Measurements from ENCODE around the gene STING1.

Gene STING1

DNA sequence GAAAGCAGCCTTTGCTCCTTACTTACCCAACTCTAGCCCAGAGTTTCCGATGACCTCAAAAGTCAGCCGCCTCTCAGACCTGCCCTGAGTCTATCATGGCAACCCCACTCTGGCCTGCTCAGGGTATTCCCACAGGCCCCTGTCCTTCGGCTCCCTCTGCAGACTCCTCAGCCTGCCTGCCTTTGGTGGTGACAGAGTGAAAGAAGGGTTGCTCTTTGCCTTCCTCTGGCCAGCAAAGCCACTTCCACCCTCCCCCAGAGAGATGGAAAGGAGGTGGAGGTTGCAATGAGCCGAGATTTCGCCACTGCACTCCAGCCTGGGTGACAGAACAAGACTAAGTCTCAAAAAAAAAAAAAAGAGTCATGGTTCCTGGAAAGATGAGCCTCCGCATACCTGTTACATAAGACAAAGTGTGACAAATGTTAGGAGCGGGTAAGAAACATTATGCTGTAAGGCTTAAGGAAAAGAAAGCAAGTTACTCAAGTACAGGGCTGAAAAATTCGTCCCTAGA lies 14.1 kb downstream of the STING1 start:
- no peak for DNase-seq (ENCODE audit: low read depth in 2 of 3, low spot score in 1 of 3)

DNA sequence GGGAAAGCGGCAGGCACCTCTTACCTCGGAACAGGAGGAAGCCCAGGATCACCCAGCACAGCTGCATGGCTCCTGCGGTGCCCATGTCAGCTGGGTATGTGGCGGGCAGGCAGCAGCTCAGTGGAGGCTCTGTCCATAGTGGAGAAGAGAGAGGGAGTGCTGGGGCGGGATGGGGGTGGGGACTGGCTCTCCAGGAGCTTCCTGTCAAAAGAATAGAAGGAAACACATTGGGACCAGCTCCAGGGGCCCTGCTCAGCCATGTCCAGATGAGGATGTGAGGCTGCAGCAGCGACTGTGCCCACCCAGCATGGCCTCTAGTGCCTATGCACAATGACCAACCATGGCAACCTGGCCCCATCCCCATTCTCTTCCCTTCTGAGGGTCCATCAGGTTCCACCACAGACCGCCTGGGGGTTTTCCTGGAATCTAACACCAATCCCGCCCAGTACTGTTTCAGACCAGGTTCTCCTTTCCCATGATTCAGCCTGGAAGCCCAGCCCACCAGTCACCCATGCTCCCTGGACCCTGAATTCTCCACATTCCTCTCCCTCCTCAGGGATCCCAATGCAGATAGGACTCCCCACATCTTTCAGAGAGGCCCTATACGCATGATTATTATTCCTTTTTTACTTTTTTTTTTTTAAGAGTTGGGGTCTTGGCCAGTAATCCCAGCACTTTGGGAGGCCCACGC lies 19.8 kb downstream of the STING1 start, which contains the start of gene ECSCR:
ECSCR (minus strand) TSS at position 158 of the 691 bp plus-strand sequence; CDS start at position 85, 73 bp downstream.
- no peak for DNase-seq (ENCODE audit: low read depth in 2 of 3, low spot score in 1 of 3)

DNA sequence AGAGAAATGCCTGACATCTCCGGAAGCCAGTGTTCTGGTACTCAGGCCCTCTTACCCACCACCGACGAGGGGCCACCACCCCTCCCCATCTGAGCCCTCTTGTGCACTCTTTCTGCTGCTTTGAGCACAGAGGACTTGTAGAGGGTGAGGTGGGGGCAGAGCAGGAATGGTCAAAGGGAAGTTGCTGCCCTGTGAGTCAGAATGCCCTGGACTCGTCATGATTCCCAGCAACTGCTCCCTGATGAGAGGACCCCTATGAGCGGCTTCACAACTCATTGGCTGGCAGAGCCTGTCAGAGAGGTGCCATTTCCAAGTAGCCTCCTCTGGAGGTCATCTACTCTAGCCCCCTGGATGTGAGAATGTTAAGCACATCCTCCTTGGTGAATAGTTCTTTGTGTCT lies 20.9 kb downstream of the STING1 start:
- DNase-seq (ENCODE audit: low read depth in 2 of 3, low spot score in 1 of 3) = no peak

DNA sequence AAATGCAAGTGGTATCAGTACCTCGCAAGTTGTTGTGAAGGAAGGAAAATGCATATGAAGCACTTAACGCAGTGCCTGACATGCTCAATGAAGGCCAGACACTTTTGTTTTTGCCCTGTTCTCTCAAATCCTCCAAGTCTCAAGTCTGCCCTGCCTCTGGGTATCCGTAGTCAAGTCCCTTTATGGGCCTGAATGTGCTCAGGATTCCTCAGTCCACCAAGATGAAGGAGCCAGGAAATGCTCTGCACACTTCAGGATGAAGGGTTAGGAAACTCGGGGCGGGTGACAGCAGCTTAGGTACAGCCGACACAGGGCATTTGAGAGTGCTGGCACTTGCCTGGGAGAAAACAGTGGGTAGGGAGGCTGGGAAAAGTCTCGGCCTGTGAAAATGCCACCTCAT lies 21.4 kb downstream of the STING1 start:
- DNase-seq (ENCODE audit: low read depth in 2 of 3, low spot score in 1 of 3) = no peak

DNA sequence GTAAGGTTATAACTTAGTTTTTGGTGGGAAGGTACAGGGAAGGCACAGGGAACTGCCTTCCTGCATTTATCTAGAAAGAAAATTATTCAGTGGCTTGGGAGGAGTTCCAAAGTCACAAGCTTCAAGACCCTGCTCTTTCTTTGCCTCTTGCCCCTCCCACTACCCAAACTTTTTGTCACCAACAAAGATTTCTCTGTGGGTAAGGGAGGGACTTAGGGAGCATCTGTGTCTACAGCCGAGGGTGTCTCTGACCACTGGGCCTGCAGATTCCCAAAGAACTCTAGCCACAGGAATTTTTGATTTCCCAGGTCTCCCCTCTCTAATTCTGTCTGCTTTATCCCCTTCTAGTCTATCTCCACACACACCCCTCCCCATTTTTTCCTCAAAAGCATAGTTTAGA lies 22.1 kb downstream of the STING1 start:
- no peak for DNase-seq (ENCODE audit: low read depth in 2 of 3, low spot score in 1 of 3)

DNA sequence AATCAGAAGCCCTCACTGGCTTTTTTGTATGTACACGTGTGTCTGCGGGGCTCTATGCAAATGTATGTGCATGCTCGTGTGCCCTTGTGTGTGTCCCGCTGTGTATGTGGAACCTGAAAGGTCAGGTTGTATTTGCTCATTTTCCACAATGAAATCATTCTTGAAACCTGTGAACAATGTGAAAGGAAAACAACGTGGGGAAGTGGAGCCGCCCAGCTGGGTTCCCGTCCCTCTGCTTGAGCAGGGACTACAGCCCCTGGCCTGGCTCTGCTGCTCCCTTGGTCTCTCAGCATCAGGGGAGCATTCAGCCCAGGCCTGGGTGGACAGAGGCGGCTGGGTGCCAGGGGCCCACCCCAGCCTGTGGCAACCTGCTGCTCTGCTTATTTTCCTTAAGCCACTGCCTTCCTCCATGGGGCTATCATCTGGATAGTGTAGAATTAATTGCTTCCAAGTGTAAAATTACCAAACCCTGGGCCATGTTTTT lies 23.1 kb downstream of the STING1 start:
- DNase-seq (ENCODE audit: low read depth in 2 of 3, low spot score in 1 of 3) = peak in 2 of 3 donors; percentile 40 to 45

DNA sequence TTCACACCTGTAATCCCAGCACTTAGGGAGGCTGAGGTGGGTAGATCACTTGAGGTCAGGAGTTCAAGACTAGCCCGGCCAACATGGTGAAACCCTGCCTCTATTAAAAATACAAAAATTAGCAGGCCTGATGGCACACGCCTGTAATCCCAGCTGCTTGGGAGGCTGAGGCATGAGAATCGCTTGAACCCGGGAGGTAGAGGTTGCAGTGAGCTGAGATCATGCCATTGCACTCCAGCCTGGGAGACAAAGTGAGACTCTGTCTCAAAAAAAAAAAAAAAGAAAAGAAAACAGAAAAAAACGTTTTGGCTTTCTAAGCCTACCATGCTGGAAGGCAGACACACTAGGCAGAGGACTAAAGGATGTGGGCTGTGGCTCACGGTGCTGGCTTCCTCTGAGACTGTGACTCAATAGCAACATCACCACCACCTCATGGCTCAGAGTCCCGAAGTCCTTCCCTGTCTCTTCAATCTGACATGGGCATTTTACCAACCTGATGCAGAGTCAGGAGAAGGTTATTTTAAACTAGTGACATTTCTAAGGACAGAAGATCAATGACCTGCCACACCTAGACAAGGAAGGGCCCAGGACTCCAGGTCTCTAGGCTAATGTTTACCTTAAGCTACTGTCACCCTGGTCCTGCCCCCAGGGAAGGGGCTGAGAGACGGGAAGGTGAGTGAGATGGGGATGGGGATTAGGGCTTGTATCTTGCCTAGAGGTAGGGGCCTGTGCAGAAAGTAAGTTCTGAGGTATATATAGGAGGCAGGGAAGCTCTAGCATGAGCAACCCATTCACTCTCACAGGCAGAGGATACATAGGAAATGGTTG lies 23.8 kb downstream of the STING1 start:
- DNase-seq (ENCODE audit: low read depth in 2 of 3, low spot score in 1 of 3) = peak; percentile 63 to 76 (median 66)

DNA sequence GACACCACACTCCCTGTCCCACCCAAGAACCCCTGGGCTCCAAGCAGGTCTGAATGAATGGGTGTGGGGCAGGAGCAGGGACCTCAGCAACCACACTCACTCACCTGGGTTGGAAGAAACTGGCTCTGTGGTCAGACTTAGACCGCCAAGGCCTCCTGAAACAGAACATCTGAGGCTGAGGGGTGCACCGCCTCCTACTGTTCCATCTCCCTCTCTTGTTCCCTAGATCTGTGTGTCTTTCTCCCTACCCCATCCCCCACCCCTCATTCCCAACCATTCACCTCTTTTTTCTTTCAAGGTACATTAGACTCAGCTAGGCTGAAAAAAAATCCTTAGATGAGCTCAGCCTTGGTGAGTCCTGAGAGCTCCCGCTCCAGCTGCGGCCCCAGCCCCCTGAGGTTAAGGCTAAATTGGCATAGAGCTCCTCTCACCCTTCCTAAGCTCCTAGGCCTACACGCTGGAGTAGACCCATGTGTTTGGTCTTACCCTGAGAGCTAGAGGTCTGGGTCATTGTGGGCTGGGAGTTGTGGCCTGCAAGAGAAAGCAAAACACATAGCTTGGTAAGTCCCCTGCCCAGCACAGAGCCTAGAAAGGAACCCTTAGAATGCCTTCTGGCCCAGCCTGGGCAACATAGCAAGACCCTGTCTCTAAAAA lies 24.8 kb downstream of the STING1 start:
- DNase-seq (ENCODE audit: low read depth in 2 of 3, low spot score in 1 of 3) = no peak

DNA sequence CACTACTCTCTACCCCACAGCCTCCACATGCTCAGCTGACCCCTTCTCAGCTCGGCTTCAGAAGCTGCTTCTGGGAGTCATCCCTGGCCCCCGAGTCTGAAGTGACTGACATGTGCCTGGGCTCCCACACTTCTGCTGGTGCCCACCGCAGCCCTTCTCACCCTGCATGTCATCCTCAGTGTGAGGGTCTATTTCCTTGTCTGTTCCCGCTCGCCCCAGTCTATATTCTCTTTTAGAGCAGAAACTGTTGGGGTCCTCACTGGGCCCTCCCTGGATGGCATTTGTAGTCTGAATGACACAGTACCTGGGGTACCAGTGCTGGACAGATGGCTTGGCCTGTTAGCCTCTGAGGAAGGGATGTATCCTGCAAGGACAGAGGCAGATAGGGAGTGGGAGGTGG lies 25.3 kb downstream of the STING1 start:
- no peak for DNase-seq (ENCODE audit: low read depth in 2 of 3, low spot score in 1 of 3)

DNA sequence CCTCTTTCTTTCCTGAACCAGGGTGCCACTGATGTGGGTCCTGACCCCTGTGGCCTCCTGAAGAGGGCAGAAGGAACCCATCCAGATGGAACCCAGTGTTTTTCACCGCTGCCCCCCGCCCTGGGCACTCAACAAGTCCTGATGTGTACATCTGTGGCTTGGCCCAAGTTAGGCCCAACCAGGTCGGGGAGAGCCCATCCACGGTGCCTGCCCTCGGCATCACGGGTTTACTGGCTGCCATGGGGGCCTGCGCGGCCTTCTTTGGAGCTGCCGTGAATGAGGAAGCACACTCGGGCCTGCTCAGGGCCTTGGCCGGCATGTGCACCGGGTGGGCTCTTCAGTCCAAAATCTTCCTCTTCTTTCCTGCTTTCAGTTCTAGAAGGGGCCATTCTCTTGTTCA lies 25.8 kb downstream of the STING1 start:
- no peak for DNase-seq (ENCODE audit: low read depth in 2 of 3, low spot score in 1 of 3)

DNA sequence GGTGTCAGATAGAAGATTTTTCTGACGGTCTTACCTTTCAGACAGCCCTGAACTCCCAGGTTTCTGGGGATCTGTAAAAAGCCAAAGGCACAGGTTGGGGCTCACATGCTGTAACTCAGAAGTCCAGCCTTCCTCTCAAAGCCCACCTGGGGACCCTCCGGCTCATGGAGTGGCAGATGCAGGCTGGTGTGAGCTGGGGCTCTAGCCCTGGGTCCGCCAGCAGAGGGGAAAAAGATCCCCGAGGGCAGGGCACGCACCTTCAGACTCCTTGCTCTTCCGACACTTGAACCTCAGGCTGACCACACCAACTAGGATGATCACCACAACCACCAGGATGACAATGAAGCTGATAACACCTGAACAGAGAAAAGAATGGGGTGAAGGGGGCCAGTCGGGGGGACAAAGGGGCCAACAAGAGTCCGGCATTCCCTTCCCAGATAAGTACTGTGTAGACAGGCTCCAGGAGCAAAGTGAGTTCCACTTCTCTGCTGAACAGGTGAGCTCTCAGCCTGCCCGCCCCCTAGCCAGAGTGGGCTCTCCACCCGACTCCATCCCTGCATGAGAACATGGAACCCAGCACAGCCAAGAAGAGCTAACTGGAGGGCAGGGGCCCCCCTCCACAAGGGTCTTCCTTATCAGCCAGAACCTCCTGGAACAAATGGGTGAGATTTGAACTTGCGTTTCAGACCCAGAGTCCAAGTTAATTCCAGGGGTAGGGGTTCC lies 27.8 kb downstream of the STING1 start:
- no peak for DNase-seq (ENCODE audit: low read depth in 2 of 3, low spot score in 1 of 3)

DNA sequence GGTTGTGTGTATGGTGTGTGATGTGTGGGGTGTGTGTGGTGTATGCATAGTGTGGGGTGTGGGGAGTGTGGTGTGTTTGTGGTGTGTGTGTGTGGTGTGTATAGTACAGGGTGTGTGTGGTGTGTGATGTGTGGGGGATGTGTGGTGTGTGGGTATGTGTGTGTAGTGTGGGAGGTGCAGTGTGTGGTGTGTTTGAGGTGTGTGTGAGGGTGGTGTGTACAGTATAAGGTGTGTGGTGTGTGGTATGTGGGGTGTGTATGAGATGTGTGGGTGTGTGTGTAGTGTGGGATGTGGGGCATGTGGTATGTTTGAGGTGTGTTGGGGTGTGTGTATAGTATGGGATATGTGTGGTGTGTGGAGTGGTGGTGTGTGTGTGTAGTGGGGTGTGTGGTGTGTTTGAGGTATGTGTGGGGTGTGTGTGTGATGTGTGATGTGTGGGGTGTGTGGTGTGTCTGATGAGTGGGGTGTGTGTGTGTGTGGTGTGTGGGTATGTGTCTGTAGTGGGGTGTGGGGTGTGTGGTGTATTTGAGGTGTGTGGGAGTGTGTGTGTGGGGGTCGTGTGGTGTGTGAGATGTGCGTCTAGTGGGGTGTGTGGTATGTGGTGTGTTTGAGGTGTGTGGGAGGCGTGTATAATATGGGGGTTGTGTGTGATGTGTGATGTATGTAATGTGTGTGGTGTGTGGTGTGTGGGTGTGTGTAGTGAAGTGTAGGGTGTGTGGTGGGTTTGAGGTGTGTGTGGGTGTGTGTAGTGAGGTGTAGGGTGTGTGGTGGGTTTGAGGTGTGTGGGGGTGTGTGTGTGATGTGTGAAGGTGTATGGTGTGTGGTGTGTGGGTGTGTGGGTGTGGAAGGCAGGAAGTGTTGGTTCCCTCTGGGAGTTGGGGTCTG lies 28.6 kb downstream of the STING1 start:
- DNase-seq (ENCODE audit: low read depth in 2 of 3, low spot score in 1 of 3) = no peak

DNA sequence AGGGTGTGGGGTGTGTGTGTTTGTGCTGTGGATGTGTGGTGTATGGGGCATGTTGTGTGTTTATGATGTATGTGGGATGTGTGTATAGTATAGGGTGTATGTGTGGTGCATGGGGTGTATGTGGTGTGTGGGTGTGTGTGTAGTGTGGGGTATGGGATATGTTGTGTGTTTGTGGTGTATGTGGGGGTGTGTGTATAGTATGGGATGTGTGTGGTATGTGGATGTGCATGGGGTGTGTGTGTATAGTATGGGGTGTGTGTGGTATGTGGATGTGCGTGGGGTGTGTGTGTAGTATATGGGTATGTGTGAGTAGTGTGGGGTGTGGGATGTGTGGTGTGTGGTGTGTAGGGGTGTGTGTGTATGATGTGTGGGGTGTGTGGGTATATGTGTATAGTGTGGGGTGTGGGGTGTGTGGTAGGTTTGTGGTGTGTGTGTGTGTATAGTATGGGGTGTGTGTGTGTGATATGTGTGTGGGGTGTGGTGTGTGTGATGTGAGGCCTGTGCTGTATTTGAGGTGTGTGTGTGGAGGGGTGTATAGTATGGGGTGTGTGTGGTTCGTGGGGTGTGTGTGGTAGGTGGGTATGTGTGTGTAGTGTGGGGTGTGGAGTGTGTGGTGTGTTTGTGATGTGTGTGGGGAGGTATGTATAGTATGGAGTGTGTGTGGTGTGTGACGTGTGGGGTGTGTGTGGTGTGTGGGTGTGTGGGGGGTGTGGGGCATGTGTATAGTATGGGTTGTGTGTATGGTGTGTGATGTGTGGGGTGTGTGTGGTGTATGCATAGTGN lies 30.5 kb downstream of the STING1 start:
- no peak for DNase-seq (ENCODE audit: low read depth in 2 of 3, low spot score in 1 of 3)

DNA sequence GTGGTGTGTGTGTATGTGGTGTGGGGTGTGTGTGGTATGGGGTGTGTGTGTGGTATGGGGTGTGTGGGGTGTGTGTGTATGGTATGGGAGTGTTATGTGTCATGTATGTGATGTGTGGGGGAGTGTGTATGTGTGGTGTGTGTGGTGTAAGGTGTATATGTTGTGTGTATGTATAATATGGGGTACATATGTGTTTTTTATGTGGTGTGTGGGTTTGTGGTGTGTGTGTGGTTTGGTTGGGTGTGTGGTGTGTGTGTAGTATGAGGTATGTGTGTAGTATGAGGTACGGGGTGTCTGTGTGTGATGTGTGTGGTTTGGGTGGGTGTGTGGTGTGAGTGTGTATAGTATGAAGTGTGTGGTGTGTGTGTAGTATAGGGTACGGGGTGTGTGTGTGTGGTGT lies 31.4 kb downstream of the STING1 start:
- no peak for DNase-seq (ENCODE audit: low read depth in 2 of 3, low spot score in 1 of 3)

DNA sequence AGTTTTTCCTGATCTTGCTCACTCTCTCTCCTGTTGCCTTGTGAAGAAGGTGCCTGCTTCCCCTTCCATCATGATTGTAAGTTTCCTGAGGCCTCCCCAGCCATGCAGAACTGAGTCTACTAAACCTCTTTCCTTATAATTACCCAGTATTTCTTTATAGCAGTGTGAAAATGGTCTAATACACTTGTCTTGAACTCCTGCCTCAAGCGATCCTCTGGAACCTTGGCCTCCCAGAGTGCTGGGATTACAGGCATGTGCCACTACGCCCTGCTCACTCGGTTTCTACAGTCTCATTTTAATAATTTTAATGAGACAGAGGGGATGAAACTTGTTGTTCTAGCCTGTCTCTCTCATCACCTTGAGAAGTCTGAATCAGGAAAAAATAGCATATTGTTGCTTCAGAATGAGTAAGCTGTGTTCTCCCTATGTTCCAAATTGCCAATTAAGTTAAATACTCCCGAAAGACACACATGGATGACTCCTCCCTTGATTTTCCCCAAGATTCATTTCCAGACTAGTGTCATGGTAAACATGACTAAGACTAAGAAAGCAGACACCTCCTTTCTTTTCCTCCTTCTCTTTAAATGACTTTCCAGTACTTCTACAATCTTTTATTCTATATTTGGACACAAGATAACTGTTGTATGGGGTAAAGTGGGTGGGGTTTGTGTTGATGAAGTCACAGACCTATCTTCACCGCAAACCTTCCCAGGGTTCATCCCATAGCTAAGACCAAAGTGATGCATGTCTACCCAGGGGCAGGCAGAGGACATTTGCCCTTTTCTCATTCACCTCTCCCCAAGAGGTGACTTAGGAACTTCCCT lies 35.4 kb downstream of the STING1 start:
- DNase-seq (ENCODE audit: low read depth in 2 of 3, low spot score in 1 of 3) = peak in 1 of 3 donors; percentile 56

DNA sequence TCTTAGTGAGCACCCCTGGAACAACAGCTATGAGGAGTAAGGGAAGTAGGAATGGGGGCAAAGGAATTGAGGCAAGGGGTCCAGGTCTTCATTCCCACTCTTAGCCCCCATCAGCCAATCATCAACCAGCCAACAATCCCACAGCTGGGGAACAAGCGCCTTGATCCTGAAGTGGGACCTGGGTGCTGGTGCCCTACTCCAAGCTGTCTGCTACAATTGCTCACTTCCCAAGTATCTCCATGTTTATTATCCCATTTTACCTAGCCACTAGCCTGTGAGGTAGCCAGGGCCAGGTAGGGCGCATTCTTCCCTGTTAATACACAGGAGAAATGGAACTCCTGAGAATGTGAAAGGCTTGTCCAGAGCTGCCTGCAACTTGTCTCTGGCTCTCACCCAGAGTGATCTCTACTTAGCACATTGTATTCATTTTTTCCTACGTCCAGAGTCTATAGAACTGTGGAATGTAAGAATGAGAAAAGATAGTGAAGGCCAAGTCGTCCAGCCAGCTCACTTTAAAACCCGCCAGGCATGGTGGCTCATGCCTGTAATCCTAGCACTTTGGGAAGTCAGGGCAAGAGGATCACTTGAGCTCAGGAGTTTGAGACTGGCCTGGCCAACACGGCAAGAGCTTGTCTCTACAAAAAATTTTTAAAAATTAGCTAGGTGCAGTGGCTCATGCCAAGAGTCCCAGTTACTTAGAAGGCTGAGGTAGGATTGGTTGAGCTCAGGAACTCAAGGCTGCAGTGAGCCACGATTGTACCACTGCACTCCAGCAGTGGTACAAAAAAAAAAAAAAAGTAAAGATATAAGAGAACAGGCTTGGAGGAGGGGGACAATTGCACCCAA lies 37.0 kb downstream of the STING1 start:
- no peak for DNase-seq (ENCODE audit: low read depth in 2 of 3, low spot score in 1 of 3)

DNA sequence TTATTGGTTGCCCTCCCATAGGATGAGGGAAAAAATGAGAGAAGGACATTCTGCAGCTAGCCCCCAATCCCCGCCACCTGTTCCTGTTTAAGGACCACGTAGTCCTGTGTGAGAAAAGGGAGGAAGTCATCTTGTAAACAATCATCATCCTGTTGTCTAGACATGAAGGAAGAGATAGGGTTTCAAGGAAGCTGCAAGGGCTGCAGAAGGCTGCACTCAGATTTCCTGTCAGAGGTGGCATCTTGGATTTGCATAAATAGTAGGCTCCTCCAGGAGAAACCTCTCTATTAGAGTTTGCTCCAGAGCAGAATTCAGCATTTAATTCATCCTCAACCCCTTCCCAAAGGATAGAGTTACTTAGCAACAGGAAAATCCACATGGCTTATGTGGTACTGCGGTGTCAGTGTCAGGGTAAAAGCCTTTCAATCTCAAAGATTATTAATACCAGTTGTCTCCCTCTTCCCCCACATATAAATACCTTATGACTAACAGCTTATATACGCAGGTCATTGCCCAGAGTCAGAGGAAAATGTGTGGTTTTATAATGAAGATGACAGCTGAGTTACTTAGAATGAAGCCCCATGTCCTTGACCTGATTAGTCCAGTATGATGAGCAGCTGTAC lies 38.6 kb downstream of the STING1 start:
- no peak for DNase-seq (ENCODE audit: low read depth in 2 of 3, low spot score in 1 of 3)
